Measurements from ENCODE around the gene BDKRB2. TPM values are rescaled to one million over a fixed set of nuclear protein-coding genes. Genes with fewer than 3 reads are reported as not detected.
A peak's percentile ranks its signal among the peaks of the same experiment; 100 is the strongest.

Gene BDKRB2
- polyA plus RNA-seq, 2 of the 4 experiments (the other 2 are of a cell fraction): 13.9 to 21.6 TPM

DNA sequence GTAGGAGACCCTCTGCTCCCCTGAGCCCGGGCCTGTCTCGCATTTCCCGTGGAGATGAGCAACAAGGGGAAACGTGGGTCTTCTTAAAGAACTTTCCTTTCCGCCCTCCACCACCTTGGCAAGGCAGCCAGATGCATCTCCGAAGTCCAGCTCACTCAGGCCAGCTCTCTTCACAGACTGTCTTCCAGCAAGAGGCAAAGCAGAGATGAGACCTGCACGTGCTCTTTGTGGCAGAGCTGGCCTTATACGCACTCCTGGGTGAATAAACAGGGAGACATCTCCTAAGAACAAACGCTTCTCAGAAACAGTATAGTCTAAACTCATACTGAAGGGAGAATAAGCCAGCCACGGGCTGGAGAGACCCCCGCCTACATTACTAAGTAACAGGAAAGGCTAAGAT is 50.0 kb downstream of the BDKRB2 start:
- FAIRE-seq (no peak), ATAC-seq (no peak), DNase-seq (ENCODE audit: low read depth in 1 of 2, low spot score in 1 of 2) (no peak)
- no peak overlapping the region for H3K4me2 ChIP-seq
- peak overlapping the region; percentile 65 to 91; a peak in 5 of 6 replicates for H3K27ac ChIP-seq
- H3K4me3 ChIP-seq: no peak overlapping the region
- WGBS (ENCODE audit: missing lambda C conversion rate): 74% methylated on average over 11 of the region's 11 CpGs
- ChIA-PET CTCF (interaction anchor here (0.7 to 7.9 kb wide), 5 partner anchors 13 to 154 kb away, joined by 3 to 62 read pairs (median 5); partner anchors contain the start of gene BDKRB2), POLR2A (no interaction called here)
- no peak for TF ChIP-seq BHLHE40 (IDR thresholded peaks at IDR 0.05; ENCODE audit: low read depth, low read length)
- no peak for TF ChIP-seq FOSB (CRISPR knock-in tag; IDR thresholded peaks at IDR 0.05)
- TF ChIP-seq CHD4 (IDR thresholded peaks at IDR 0.05; ENCODE audit: borderline replicate concordance): no peak
- TF ChIP-seq CEBPB (IDR thresholded peaks at IDR 0.05): no peak
- TF ChIP-seq, protein P1, sequence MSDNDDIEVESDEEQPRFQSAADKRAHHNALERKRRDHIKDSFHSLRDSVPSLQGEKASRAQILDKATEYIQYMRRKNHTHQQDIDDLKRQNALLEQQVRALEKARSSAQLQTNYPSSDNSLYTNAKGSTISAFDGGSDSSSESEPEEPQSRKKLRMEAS (IDR thresholded peaks at IDR 0.05): no peak
- no peak for TF ChIP-seq TFCP2L1 (CRISPR knock-in tag; IDR thresholded peaks at IDR 0.05)
- no peak for TF ChIP-seq NR3C1 (IDR thresholded peaks at IDR 0.05)
- no peak for TF ChIP-seq NFE2L2 (conservative IDR thresholded peaks at IDR 0.05; ENCODE audit: low read length)
- TF ChIP-seq SMC3 (IDR thresholded peaks at IDR 0.05): no peak
- no peak for TF ChIP-seq PHF8 (IDR thresholded peaks at IDR 0.05; ENCODE audit: borderline replicate concordance, low read depth)
- peaks cover 48% of the 10 kb centered on the region for H3K4me1 ChIP-seq
- peaks cover 6% of the 10 kb centered on the region for H3K9me3 ChIP-seq

DNA sequence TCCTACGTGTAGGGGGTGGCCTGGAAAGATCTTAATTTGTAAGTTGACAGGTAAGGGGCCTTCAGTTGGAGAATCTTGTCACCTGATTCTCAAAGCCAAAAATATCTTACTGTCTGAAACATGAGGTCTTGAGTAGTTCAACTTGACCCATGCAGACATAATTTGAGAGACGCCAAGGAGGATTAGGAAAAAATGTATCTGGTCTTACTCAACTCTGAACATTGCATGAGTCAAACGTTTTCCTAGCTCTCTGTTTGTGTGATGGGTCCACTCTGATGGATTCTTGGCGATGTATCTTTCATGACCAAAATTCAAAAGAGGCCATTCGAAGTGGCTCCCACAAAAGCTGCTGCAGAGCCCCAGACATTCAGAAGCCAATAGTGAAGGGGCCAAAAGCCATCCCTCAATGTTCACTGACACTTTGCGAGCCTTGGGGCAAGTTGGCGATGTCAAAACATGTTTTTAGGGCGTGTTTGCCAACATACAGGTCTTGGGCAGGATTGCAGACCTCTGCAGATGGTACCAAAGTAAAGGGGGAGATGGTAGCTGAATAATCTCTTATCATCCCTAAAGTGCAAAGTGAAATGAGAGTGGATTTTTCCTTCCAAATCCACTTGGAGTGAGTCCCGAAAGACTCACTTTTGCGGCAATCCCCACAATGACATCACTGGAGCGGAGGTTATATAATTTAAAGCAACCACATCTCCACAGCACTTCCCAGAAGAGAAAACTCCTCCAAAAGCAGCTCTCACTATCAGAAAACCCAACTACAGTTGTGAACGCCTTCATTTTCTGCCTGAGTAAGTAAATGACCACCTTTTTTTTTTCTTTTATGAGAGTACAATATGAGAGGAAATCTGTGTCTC is 51.1 kb downstream of the BDKRB2 start, which contains the start of gene BDKRB1:
Gene BDKRB1 (plus strand): TSS at position 710 of the 866 bp plus-strand sequence. CDS start 7,473 bp downstream, outside the sequence.
- ChIA-PET POLR2A (no interaction called here), CTCF (interaction anchor here (1.4 to 7.9 kb wide), 7 partner anchors 9 to 155 kb away, joined by 4 to 62 read pairs (median 5); no protein-coding TSS in a partner anchor)
- H3K27ac ChIP-seq: peak within 1 kb of the TSS; percentile 65 to 91
- peak within 1 kb of the TSS; percentile 33; the same call in 2 of the 3 replicates for H3K4me2 ChIP-seq
- H3K9me3 ChIP-seq: peaks cover 8% of the 10 kb centered on the region
- WGBS (ENCODE audit: missing lambda C conversion rate): 64% methylated on average over 12 of the region's 12 CpGs
- no peak for FAIRE-seq
- ATAC-seq: peak in 1 of 2 experiments; percentile 53; a peak in 3 of 6 replicates
- TF ChIP-seq, protein P2, sequence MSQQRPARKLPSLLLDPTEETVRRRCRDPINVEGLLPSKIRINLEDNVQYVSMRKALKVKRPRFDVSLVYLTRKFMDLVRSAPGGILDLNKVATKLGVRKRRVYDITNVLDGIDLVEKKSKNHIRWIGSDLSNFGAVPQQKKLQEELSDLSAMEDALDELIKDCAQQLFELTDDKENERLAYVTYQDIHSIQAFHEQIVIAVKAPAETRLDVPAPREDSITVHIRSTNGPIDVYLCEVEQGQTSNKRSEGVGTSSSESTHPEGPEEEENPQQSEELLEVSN (IDR thresholded peaks at IDR 0.05; ENCODE audit: borderline replicate concordance, low read depth): no peak
- TF ChIP-seq RAD21 (conservative IDR thresholded peaks at IDR 0.05 in 1 of 2, IDR thresholded peaks at IDR 0.05 in 1 of 2): no peak
- TF ChIP-seq HDAC2 (IDR thresholded peaks at IDR 0.05): no peak
- TF ChIP-seq HOXB13 (CRISPR knock-in tag; IDR thresholded peaks at IDR 0.05; ENCODE audit: low read depth): no peak
- TF ChIP-seq, protein P3, sequence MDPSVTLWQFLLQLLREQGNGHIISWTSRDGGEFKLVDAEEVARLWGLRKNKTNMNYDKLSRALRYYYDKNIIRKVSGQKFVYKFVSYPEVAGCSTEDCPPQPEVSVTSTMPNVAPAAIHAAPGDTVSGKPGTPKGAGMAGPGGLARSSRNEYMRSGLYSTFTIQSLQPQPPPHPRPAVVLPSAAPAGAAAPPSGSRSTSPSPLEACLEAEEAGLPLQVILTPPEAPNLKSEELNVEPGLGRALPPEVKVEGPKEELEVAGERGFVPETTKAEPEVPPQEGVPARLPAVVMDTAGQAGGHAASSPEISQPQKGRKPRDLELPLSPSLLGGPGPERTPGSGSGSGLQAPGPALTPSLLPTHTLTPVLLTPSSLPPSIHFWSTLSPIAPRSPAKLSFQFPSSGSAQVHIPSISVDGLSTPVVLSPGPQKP (IDR thresholded peaks at IDR 0.05; ENCODE audit: low read depth, low read length): no peak
- peak; percentile 31; the same call in 1 of the 2 replicates for TF ChIP-seq JUNB (IDR thresholded peaks at IDR 0.05)
- no peak for TF ChIP-seq ZSCAN20 (CRISPR knock-in tag; IDR thresholded peaks at IDR 0.05)
- TF ChIP-seq TFCP2L1 (CRISPR knock-in tag; IDR thresholded peaks at IDR 0.05): no peak
- peak in 1 of 2 experiments; percentile 59; a peak in 2 of 4 replicates for TF ChIP-seq CEBPB (IDR thresholded peaks at IDR 0.05)
- TF ChIP-seq, protein P4, sequence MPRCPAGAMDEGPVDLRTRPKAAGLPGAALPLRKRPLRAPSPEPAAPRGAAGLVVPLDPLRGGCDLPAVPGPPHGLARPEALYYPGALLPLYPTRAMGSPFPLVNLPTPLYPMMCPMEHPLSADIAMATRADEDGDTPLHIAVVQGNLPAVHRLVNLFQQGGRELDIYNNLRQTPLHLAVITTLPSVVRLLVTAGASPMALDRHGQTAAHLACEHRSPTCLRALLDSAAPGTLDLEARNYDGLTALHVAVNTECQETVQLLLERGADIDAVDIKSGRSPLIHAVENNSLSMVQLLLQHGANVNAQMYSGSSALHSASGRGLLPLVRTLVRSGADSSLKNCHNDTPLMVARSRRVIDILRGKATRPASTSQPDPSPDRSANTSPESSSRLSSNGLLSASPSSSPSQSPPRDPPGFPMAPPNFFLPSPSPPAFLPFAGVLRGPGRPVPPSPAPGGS (IDR thresholded peaks at IDR 0.05): no peak
- TF ChIP-seq FOSL2 (IDR thresholded peaks at IDR 0.05): no peak
- TF ChIP-seq FOSL2 (CRISPR knock-in tag; IDR thresholded peaks at IDR 0.05): peak; percentile 22; the same call in 1 of the 2 replicates
- peak in 1 of 2 experiments; percentile 40; a peak in 1 of 5 replicates for TF ChIP-seq EP300 (IDR thresholded peaks at IDR 0.05)
- TF ChIP-seq, protein P5, sequence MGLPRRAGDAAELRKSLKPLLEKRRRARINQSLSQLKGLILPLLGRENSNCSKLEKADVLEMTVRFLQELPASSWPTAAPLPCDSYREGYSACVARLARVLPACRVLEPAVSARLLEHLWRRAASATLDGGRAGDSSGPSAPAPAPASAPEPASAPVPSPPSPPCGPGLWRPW (IDR thresholded peaks at IDR 0.05): 0 out of 2 replicates have a peak, but pooled peaks have one; percentile 10
- no peak for TF ChIP-seq ZNF302 (CRISPR knock-in tag; IDR thresholded peaks at IDR 0.05)
- no peak within 1 kb of the TSS for H3K4me3 ChIP-seq
- DNase-seq (ENCODE audit: low read depth in 1 of 2, low spot score in 1 of 2): no peak
- peaks cover 47% of the 10 kb centered on the region for H3K4me1 ChIP-seq
